Fibroblast of the aortic adventitia (primary cell): ENCODE results near the gene COA6. TPM values are rescaled to one million over a fixed set of nuclear protein-coding genes. Genes with fewer than 3 reads are reported as not detected.
"Not testable (repeated sequence)": the region's sequence is repeated elsewhere in the genome, so short reads cannot be mapped to it uniquely, and the experiment has no call there.

Experiments
- DNase-seq: peaks from one replicate; pipeline ENCODE4 v3.0.0-alpha.2; 2010; ENCODE audit warnings: low read depth
- H3K4me3 ChIP-seq: 2 replicates; pipeline ENCODE4 v1.5.1; 2011; ENCODE audit warnings: low read depth, mild to moderate bottlenecking, control low read depth, low read length, moderate library complexity
- total RNA-seq: library from RNA; depleted of rRNA; stranded (reverse); fragments of >200 nt; gene quantifications from 2 replicates; pipeline ENCODE4 v1.2.3, GENCODE V29; 2012; ENCODE audit warnings: low replicate concordance
- TF ChIP-seq, protein P1 (sequence below): IDR thresholded peaks from 2 replicates; pipeline ENCODE4 v1.5.1; 2011; ENCODE audit warnings: mild to moderate bottlenecking, low read length, control low read depth, inconsistent platforms; ENCODE audit not compliant: insufficient read depth

The COA6 gene
- total RNA-seq, 1 donor: 24.6 TPM

GRCh38 chr1:234398849-234399381 lies 25.7 kb downstream of the COA6 start:
- TF ChIP-seq, protein P1, sequence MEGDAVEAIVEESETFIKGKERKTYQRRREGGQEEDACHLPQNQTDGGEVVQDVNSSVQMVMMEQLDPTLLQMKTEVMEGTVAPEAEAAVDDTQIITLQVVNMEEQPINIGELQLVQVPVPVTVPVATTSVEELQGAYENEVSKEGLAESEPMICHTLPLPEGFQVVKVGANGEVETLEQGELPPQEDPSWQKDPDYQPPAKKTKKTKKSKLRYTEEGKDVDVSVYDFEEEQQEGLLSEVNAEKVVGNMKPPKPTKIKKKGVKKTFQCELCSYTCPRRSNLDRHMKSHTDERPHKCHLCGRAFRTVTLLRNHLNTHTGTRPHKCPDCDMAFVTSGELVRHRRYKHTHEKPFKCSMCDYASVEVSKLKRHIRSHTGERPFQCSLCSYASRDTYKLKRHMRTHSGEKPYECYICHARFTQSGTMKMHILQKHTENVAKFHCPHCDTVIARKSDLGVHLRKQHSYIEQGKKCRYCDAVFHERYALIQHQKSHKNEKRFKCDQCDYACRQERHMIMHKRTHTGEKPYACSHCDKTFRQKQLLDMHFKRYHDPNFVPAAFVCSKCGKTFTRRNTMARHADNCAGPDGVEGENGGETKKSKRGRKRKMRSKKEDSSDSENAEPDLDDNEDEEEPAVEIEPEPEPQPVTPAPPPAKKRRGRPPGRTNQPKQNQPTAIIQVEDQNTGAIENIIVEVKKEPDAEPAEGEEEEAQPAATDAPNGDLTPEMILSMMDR: no peak
- H3K4me3 ChIP-seq: no peak overlapping the region
- peak; percentile 55 for DNase-seq

DNA sequence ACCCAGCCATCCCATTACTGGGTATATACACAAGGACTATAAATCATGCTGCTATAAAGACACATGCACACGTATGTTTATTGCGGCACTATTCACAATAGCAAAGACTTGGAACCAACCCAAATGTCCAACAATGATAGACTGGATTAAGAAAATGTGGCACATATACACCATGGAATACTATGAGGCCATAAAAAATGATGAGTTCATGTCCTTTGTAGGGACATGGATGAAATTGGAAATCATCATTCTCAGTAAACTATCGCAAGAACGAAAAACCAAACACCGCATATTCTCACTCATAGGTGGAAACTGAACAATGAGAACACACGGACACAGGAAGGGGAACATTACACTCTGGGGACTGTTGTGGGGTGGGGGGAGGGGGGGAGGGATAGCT lies 26.3 kb downstream of the COA6 start:
- DNase-seq, H3K4me3 ChIP-seq: not testable (repeated sequence)

DNA sequence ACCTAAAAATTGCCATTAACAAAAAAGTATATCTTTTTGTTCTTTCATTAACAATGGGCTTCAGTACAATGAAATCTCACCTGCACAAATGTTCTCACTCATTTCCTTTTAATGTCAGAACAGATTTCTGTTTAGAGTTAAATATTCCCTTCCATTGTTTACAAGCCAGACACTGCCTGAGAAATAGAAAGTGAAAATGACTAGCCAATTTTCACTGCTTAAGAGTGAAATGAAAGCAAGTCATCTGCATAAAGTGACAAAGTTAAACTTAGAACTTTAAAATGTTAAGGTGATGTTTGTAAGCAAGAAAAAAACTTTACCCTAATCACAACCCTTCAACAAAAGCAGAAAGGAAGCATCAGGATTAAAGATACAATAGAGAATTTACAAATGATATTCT lies 27.5 kb downstream of the COA6 start:
- no peak overlapping the region for H3K4me3 ChIP-seq
- DNase-seq: peak; percentile 24
- TF ChIP-seq, protein P1: no peak

DNA sequence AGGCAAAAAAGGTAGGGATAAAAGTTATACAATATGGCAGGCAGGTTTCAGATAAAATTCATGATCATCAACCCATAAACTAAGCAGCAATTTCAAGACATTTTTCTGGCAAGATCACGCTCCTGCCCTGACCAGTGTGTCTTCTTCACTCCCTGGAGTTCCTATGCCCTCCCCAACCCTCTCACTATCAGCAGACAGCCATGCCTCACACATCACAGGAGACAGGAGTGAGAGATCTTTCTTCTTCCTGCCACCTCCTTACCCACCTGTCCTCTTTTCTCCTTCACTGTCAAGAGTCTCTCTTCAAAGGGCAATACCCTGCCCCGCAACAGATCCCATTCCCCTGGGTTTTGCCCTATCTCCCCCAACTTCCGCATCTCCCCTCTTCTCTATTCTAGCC lies 28.4 kb downstream of the COA6 start:
- TF ChIP-seq, protein P1: no peak
- H3K4me3 ChIP-seq: no peak overlapping the region
- no peak for DNase-seq

DNA sequence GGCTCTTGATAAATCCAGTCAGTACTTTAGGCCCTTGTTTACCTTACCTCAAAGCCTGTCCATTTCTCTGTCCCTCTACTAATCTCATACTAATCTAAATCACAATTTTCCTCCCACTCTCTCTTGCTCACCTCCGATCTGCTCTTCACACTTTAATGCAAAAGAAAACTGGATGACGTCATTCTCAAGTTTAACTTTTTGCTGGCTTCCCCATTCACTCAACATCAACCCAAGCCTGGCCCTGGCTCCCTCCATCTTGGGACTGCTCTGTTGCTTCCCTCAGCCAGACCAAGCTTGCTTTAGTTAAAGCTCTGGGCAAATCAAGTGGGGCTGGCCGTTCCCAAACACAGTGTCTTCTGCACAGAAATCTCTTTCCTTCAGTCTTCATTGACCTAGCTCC lies 29.7 kb downstream of the COA6 start:
- TF ChIP-seq, protein P1: no peak
- DNase-seq: no peak

DNA sequence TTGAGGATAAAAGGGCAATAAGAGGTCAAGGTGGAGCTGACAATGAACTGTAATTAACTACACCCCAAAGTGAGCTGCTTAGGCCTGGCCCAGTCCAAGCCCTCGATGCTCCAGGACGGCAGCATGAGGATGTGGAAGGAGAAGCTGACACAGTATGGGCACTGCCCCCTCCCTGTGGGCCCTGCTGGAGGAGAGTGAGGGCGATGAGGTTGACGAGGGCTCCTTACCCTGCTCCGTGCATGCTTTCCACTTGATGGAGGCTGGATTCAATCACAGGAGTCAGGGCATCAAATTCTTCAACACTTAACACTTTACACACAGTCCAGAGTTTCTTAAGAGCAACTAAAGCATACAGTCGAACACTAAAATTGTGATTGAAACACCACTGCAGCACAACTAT lies 32.4 kb downstream of the COA6 start:
- TF ChIP-seq, protein P1: no peak
- no peak overlapping the region for H3K4me3 ChIP-seq
- DNase-seq: no peak

More for the DNA sequence above, 29.7 kb downstream of the COA6 start:
- no peak overlapping the region for H3K4me3 ChIP-seq

DNA sequence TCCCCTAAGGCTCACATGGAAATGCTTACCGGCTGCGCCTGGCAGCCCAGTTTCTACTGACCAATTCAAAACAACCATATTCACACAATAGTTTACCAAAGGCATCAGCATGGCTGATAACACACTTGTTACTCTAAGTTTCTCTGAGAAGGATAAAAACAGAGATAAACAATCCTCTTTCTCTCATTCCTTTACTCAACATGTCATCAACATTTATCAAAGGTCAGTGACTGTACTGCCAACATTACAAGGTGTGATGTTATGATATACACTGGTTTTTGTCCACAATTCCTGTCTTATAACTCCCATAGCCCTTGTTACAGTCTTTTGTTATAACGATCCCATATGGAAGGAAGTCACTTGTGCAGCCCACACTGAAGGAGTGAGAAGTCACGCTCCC lies 33.6 kb downstream of the COA6 start:
- no peak for DNase-seq
- TF ChIP-seq, protein P1: no peak
- no peak overlapping the region for H3K4me3 ChIP-seq
